HFF-Myc (cell line): ENCODE data around the gene CERS4.
"Not testable (repeated sequence)": the region's sequence is repeated elsewhere in the genome, so short reads cannot be mapped to it uniquely, and the experiment has no call there.

Experiments used
- DNase-seq: peaks from one replicate; pipeline ENCODE4 v3.0.0-alpha.2; 2011; ENCODE audit warnings: low read depth; ENCODE audit errors: extremely low read depth
- H3K4me3 ChIP-seq: replicated peaks from 2 replicates; pipeline ENCODE4 v1.5.1; 2011; ENCODE audit warnings: low read depth, mild to moderate bottlenecking, control low read depth, low read length
- CTCF ChIP-seq: IDR thresholded peaks from 2 replicates; pipeline ENCODE4 v1.5.1; 2012; ENCODE audit warnings: mild to moderate bottlenecking, low read depth, low read length, control low read depth; ENCODE audit errors: missing control alignments

Gene CERS4

GRCh38 chr19:8265872-8266271 lies 56.7 kb downstream of the CERS4 start:
- DNase-seq, result no peak
- no peak overlapping the region for H3K4me3 ChIP-seq

GRCh38 chr19:8269724-8270123 lies 60.6 kb downstream of the CERS4 start:
- H3K4me3 ChIP-seq, result no peak overlapping the region
- DNase-seq, result no peak
- no peak for TF ChIP-seq CTCF

More at GRCh38 chr19:8265872-8266271, 56.7 kb downstream of the CERS4 start:
- no peak for TF ChIP-seq CTCF

GRCh38 chr19:8276508-8276907 lies 67.3 kb downstream of the CERS4 start:
- DNase-seq, H3K4me3 ChIP-seq: not testable (repeated sequence)

- DNase-seq, H3K4me3 ChIP-seq: not testable (repeated sequence)
These were observed 82.2 kb downstream of the CERS4 start for GRCh38 chr19:8291337-8291736.

- no peak for DNase-seq
- no peak for TF ChIP-seq CTCF
- H3K4me3 ChIP-seq, result no peak overlapping the region
These were observed 93.2 kb downstream of the CERS4 start for GRCh38 chr19:8302357-8302691.

GRCh38 chr19:8302734-8303133 lies 93.6 kb downstream of the CERS4 start:
- no peak for TF ChIP-seq CTCF
- no peak overlapping the region for H3K4me3 ChIP-seq
- DNase-seq, result no peak

GRCh38 chr19:8304841-8305621 lies 95.9 kb downstream of the CERS4 start:
- no peak for TF ChIP-seq CTCF
- no peak overlapping the region for H3K4me3 ChIP-seq
- DNase-seq, result no peak

GRCh38 chr19:8305798-8306197 lies 96.6 kb downstream of the CERS4 start:
- no peak overlapping the region for H3K4me3 ChIP-seq
- no peak for TF ChIP-seq CTCF
- DNase-seq, result no peak
